Endothelial cell of umbilical vein (primary cell): ENCODE data around the gene NAV3. TPM values are rescaled to one million over a fixed set of nuclear protein-coding genes. Genes with fewer than 3 reads are reported as not detected.

Source experiments
- BruUV-seq: library from RNA; stranded (reverse); fragments of 400-500 nt; replicated peaks from 2 replicates; lab custom pipeline; 2021; lab: Mats Ljungman, UMichigan
- CTCF ChIA-PET: fragments of 300-600, 350-600 bp; sonication (Branson Sonifier 250); formaldehyde crosslinking; loops from one replicate; lab custom pipeline; 2021; ENCODE audit warnings: antibody characterized with exemption, inconsistent platforms; lab: Charles Lee
- POLR2A ChIA-PET: fragments of 300-600, 350-600 bp; sonication (Branson Sonifier 250); formaldehyde crosslinking; loops from one replicate; lab custom pipeline; 2021; ENCODE audit warnings: antibody characterized with exemption, inconsistent platforms; lab: Charles Lee
- DNase-seq: peaks from one replicate; pipeline ENCODE4 v3.0.0-alpha.2; 2011; ENCODE audit warnings: low read depth, low spot score
- FAIRE-seq: peaks from 2 replicates; lab custom pipeline; 2011; peaks lifted over from hg19 to GRCh38; lab: Jason Lieb, UNC
- H2AFZ ChIP-seq: 2 replicates; pipeline ENCODE4 v1.6.0; 2012; ENCODE audit warnings: low read depth, low read length, control low read depth, inconsistent platforms
- H3K27ac ChIP-seq: 2 replicates; pipeline ENCODE4 v1.5.1; 2011; ENCODE audit warnings: low read depth, mild to moderate bottlenecking, control low read depth, low read length, moderate library complexity; ENCODE audit not compliant: insufficient read depth
- H3K27me3 ChIP-seq, 2 experiments: 2 replicates each; pipeline versions ENCODE4 v1.6.0 to v1.6.1; 2011; ENCODE audit warnings: low read length in 2 of 2, mixed read lengths in 1 of 2; ENCODE audit not compliant: control insufficient read depth in 2 of 2, insufficient read depth in 2 of 2
- H3K36me3 ChIP-seq, 2 experiments: 2 replicates in 1 of 2; 3 replicates in 1 of 2; pipeline ENCODE4 v1.5.1; 2011; ENCODE audit warnings: low read length in 2 of 2, mild to moderate bottlenecking in 1 of 2, moderate library complexity in 1 of 2; ENCODE audit not compliant: control insufficient read depth in 2 of 2, insufficient read depth in 2 of 2; ENCODE audit errors: extremely low read depth in 1 of 2
- H3K4me1 ChIP-seq: 3 replicates; pipeline ENCODE4 v1.5.1; 2011; ENCODE audit warnings: mild to moderate bottlenecking, low read length; ENCODE audit not compliant: control insufficient read depth, insufficient read depth; ENCODE audit errors: extremely low read depth
- H3K4me2 ChIP-seq: 2 replicates; pipeline ENCODE4 v1.6.1; 2011; ENCODE audit warnings: low read length, control low read depth, mixed read lengths; ENCODE audit not compliant: insufficient read depth
- H3K4me3 ChIP-seq, 3 experiments: fragments of 200-600 bp in 1 of 3; sonication (generic), shearing (Covaris generic) in 1 of 3; replicated peaks in 1 of 3; 2 replicates each; pipeline ENCODE4 v1.5.1; 2011 to 2016; ENCODE audit warnings: control low read depth in 3 of 3, low read length in 3 of 3, mild to moderate bottlenecking in 2 of 3, inconsistent platforms in 1 of 3, low read depth in 1 of 3, moderate library complexity in 1 of 3; ENCODE audit not compliant: insufficient read depth in 1 of 3
- H3K79me2 ChIP-seq: 2 replicates; pipeline ENCODE4 v1.6.0; 2012; ENCODE audit warnings: low read length, inconsistent platforms; ENCODE audit not compliant: control insufficient read depth, insufficient read depth
- H3K9ac ChIP-seq: replicated peaks from 2 replicates; pipeline ENCODE3; 2011; ENCODE audit warnings: low read length, control low read depth; ENCODE audit not compliant: insufficient read depth; ENCODE audit errors: extremely low read depth
- H3K9me1 ChIP-seq: replicated peaks from 3 replicates; pipeline ENCODE4 v1.6.0; 2011; ENCODE audit warnings: mild to moderate bottlenecking, low read length; ENCODE audit not compliant: control insufficient read depth, insufficient read depth; ENCODE audit errors: extremely low read depth
- H3K9me3 ChIP-seq: replicated peaks from 2 replicates; pipeline ENCODE4 v1.5.1; 2012; ENCODE audit warnings: low read length, inconsistent platforms; ENCODE audit not compliant: control insufficient read depth, insufficient read depth
- H4K20me1 ChIP-seq: replicated peaks from 2 replicates; pipeline ENCODE3; 2011; ENCODE audit warnings: mild to moderate bottlenecking, low read length; ENCODE audit not compliant: control insufficient read depth, insufficient read depth; ENCODE audit errors: extremely low read depth
- CTCF ChIP-seq, 2 donors: IDR thresholded peaks; 1 replicate in 1 of 2; 2 replicates in 1 of 2; pipeline ENCODE4 v1.5.1; 2011; ENCODE audit warnings: low read length in 2 of 2, mild to moderate bottlenecking in 2 of 2, moderate library complexity in 2 of 2, control low read depth in 1 of 2, inconsistent platforms in 1 of 2, low read depth in 1 of 2; ENCODE audit not compliant: insufficient read depth in 1 of 2; ENCODE audit errors: extremely low read depth in 1 of 2
- EZH2 ChIP-seq: IDR thresholded peaks from 2 replicates; pipeline ENCODE4 v1.6.1; 2012; ENCODE audit warnings: borderline replicate concordance, low read depth, mild to moderate bottlenecking, moderate library complexity, low read length, inconsistent platforms; ENCODE audit not compliant: severe bottlenecking
- FOS ChIP-seq: IDR thresholded peaks from 2 replicates; pipeline ENCODE4 v1.6.1; 2011; ENCODE audit warnings: mild to moderate bottlenecking, low read length, moderate library complexity, borderline replicate concordance; ENCODE audit not compliant: insufficient read depth
- GATA2 ChIP-seq: IDR thresholded peaks from 2 replicates; pipeline ENCODE4 v1.7.0; 2011; ENCODE audit warnings: low read depth, mild to moderate bottlenecking, moderate library complexity, mixed read lengths, low read length; ENCODE audit not compliant: insufficient read length, insufficient read depth
- JUN ChIP-seq: IDR thresholded peaks from 2 replicates; pipeline ENCODE4 v1.6.1; 2011; ENCODE audit warnings: borderline replicate concordance, low read depth; ENCODE audit not compliant: insufficient read length, insufficient read depth
- MYC ChIP-seq: IDR thresholded peaks from one replicate; pipeline ENCODE4 v1.6.1; 2011; ENCODE audit warnings: mild to moderate bottlenecking, low read depth, low read length
- POLR2A ChIP-seq: IDR thresholded peaks from 2 replicates; pipeline ENCODE4 v1.6.1; 2012; ENCODE audit warnings: low read depth, mild to moderate bottlenecking, control low read depth, low read length
- POLR2AphosphoS5 ChIP-seq: IDR thresholded peaks from 2 replicates; pipeline ENCODE4 v1.6.1; 2012; ENCODE audit warnings: low read depth, mild to moderate bottlenecking, control low read depth, low read length, moderate library complexity; ENCODE audit not compliant: insufficient read depth
- dilution Hi-C: fragments of 300-500 bp; cut with MboI; formaldehyde crosslinking; loops from one replicate; pipeline ENCODE4 v1.15.0; 2019; ENCODE audit warnings: low sequenced_read_pairs; ENCODE audit not compliant: extremely low pct_ligation_motif_present
- intact Hi-C: fragments of 100-400 bp; cut with micrococcal nuclease; formaldehyde crosslinking; loops from one replicate; pipeline ENCODE4 v1.10.0; 2022
- polyA plus RNA-seq, 4 experiments: library from polyadenylated mRNA; depleted of rRNA in 3 of 4; stranded (reverse) in 3 of 4; unstranded in 1 of 4; fragments of >200 nt; gene quantifications; 2 replicates each; pipeline versions ENCODE4 v1.2.1 to v1.2.3, GENCODE V29; 2011 to 2012; ENCODE audit warnings: missing spikeins in 1 of 4
- total RNA-seq: library from RNA; stranded (reverse); gene quantifications from 2 replicates; pipeline ENCODE4 v1.2.3, GENCODE V29; 2021
- TF ChIP-seq, protein P1 (sequence below): IDR thresholded peaks from 2 replicates; pipeline ENCODE4 v1.6.1; 2011; ENCODE audit not compliant: insufficient read depth, insufficient read length

NAV3 gene
- total and polyA plus RNA-seq, 2 donors (not counting 3 experiments of a cell fraction or from before 2014, with no cell fraction given) = 6.7 to 40.1 TPM

GRCh38 chr12:78120866-78121560 lies 290.3 kb downstream of the NAV3 start:
- Histone ChIP-seq H3K4me3 (no peak overlapping the region), H3K9me3 (no peaks in the 10 kb centered on the region), H3K36me3 (peaks cover 0 to 9% of the 10 kb centered on the region in 2 experiments), H3K27ac (no peak overlapping the region), H3K4me2 (no peak overlapping the region), H3K79me2 (peaks cover 4% of the 10 kb centered on the region), H3K9me1 (no peaks in the 10 kb centered on the region), H3K27me3 (no peaks in the 10 kb centered on the region), H3K9ac (no peak overlapping the region), H3K4me1 (no peaks in the 10 kb centered on the region), H4K20me1 (no peaks in the 10 kb centered on the region), H2AFZ (no peak overlapping the region)
- ChIA-PET POLR2A (no interaction called here), CTCF (interaction anchor here (1.1 to 2.2 kb wide), 9 partner anchors 10 to 196 kb away, joined by 3 to 16 read pairs (median 4); no protein-coding TSS in a partner anchor)
- peak; percentile 49 for DNase-seq
- no TSS peak for BruUV-seq
- intact Hi-C loops (loop anchor here (1.0 kb wide), 1 partner anchor 121 kb away; no protein-coding TSS in a partner anchor), dilution Hi-C loops (no loop called here)
- no peak for TF ChIP-seq JUN
- TF ChIP-seq FOS = no peak
- TF ChIP-seq GATA2 = no peak
- TF ChIP-seq, protein P1, sequence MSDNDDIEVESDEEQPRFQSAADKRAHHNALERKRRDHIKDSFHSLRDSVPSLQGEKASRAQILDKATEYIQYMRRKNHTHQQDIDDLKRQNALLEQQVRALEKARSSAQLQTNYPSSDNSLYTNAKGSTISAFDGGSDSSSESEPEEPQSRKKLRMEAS = no peak
- TF ChIP-seq EZH2 = no peak
- TF ChIP-seq MYC = no peak
- TF ChIP-seq POLR2A = no peak
- TF ChIP-seq CTCF (IDR thresholded peaks at IDR 0.05; ENCODE audit: extremely low read depth in 1 of 2, insufficient read depth in 1 of 2, low read depth in 1 of 2, low read length in 2 of 2) = no peak
- no peak for TF ChIP-seq POLR2AphosphoS5
- FAIRE-seq = no peak
